ENCODE results near the gene ORM1.

The ORM1 gene

GRCh38 chr9:114367772-114368569 is 45.1 kb downstream of the ORM1 start:
- no peak for DNase-seq

- DNase-seq: no peak
Measured at GRCh38 chr9:114369216-114370130, 46.6 kb downstream of the ORM1 start.

GRCh38 chr9:114370251-114370967 is 47.5 kb downstream of the ORM1 start:
- DNase-seq: no peak

- no peak for DNase-seq
Measured at GRCh38 chr9:114370968-114371320, 48.0 kb downstream of the ORM1 start.

GRCh38 chr9:114371343-114371944 is 48.5 kb downstream of the ORM1 start:
- no peak for DNase-seq

- no peak for DNase-seq
Measured at GRCh38 chr9:114371973-114372917, 49.3 kb downstream of the ORM1 start.

- no peak for DNase-seq
Measured at GRCh38 chr9:114372921-114373448, 50.1 kb downstream of the ORM1 start.

GRCh38 chr9:114373960-114374730 is 51.2 kb downstream of the ORM1 start:
- DNase-seq: no peak

- DNase-seq: no peak
Measured at GRCh38 chr9:114374936-114375335, 52.0 kb downstream of the ORM1 start.

GRCh38 chr9:114375386-114376175 is 52.7 kb downstream of the ORM1 start:
- DNase-seq: no peak

All from NCI-H2081 (cell line).